A549 treated with dexamethasone at 1 μM for 4 hours (cell line): ENCODE results near the gene UBXN2A. TPM values are rescaled to one million over a fixed set of nuclear protein-coding genes. Genes with fewer than 3 reads are reported as not detected.

Source experiments
- total RNA-seq: library from RNA; stranded (reverse); fragments of 200-300 nt; extraction: Qiagen RNA extraction; gene quantifications from 5 replicates; pipeline ENCODE4 v1.2.3, GENCODE V29; 2022

The UBXN2A gene
- 20.2 to 26.6 TPM (median 24.2 TPM) in 5 replicates for total RNA-seq

DNA sequence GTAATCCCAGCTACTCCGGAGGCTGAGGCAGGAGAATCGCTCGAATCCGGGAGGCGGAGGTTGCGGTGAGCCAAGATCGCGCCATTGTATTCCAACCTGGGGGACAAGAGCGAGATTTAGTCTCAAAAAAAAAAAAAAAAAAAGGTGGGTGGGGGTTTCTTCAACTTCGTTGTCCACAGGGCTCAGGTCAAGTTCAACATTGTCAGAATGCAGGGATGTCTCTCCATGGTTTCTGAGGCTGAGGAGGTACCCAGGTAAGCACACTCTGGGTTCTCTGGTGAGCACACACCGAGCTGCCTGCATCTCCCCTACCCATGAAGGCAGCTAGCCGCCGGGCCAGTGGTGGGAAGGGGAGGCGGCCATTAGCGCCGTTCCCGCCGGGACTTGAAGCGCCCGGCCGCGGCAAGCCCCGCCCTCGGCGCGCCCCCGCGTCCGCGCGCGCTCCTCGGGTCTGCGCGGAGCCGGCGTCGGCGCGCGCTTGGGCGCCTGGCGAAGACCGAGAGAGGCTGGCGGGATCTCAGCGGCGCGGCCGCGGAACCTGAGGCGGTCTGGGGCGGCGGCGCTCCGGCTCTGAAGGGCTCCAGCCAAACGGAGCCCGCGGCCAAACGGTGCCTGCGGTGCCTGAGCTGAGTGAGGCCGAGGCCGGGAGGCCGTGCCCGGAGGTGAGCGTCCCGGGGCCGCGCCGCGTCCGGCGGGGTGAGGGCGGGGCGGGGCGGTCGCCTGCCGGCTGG, at the start of gene UBXN2A:
Gene UBXN2A (plus strand): TSS at position 477 of the 731 bp plus-strand sequence. CDS start 17,852 bp downstream, outside the sequence.

DNA sequence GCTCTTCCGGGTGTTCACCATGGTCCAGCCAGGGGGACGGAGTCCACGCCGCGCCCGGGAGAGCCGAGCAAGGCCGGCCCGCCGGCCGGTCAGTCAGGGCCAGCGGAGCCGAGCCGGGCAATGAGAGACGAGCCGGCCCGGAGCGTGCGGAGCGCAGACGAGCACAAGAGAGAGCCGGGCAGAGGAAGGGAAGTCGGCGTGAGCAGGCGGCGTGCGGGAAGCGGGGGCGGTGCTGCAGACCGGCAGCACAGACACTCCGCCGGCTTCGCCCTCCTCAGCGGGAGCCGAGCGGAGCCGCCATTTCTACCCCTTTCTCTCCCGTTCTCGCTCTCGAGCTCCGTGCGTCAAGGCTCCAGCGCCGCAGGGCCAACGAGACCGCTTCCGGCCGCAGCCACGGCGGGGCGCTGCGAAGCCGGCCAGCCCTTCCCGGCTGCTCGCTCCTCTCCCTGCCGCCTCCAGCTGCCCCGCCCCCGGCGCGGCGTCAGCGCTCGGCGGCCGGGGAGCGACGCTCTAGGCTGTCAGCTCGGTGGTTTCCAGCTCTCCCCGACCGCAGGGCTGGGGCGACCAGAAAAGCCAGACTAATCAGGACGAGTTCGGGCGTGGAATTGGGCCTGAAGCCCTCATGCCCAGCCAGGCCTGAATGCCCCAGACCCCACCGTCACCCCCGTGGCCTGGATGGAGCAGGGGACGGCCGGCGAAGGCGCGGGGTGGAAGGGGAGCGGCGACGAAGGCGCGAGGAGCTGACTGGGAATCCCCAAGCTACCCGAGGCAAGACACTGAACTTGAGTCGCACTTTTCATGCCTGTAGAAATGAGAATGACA, 13.3 kb upstream of the UBXN2A start, which contains the start of gene ATAD2B:
Gene ATAD2B (minus strand): TSS at position 374 of the 822 bp plus-strand sequence. CDS start 353 bp downstream, at position 21.

GRCh38 chr2:24009680-24010476, 69.6 kb downstream of the UBXN2A start, which contains the start of gene MFSD2B:
MFSD2B (plus strand) TSS chr2:24010085; CDS start chr2:24010097, 12 bp downstream.

GRCh38 chr2:24046930-24047702, 106.9 kb downstream of the UBXN2A start, which contains the start of gene WDCP:
WDCP (minus strand) TSS chr2:24047391; CDS start chr2:24039494, 7,897 bp downstream.

DNA sequence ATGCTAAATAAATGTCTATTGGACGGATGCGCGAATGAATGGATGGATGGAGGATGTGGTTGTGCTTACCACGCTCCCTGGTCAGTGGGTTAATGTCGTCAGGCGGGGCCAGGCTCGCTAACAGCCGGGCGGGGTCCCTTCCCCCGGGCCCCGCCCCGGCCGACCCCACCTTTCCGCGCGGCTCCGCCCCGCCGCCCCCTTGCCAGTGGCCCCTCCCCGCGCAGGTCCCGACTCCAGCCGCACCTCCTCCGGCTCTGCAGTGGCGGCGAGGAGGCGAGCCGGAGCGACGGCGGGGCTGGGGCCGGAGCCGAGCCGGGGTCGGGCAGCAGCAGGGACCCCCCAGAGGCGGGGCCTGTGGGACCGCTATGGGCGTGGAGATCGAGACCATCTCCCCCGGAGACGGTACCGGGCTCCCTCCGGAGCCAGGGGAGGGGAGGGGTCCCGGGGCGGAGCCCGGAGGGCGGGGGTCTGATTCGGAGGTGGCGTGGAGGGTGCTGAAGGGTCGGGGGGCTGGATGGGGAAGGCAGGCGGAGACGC, 109.3 kb downstream of the UBXN2A start, which contains the start of gene FKBP1B:
Gene FKBP1B (plus strand): TSS at position 257 of the 537 bp plus-strand sequence. CDS start 109 bp downstream, at position 366.

Other genes with a start within 250 kb of the UBXN2A start
- 6.2 to 8.8 TPM (median 7.7 TPM) in 5 replicates for gene ATAD2B, start 13.3 kb upstream of the UBXN2A start, total RNA-seq
- 0.44 to 0.80 TPM (median 0.68 TPM) in 5 replicates for gene MFSD2B, start 69.6 kb downstream of the UBXN2A start, total RNA-seq
- gene WDCP, start 106.9 kb downstream of the UBXN2A start, total RNA-seq: 12.2 to 15.9 TPM (median 14.1 TPM) in 5 replicates
- 11.6 to 11.9 TPM (median 11.8 TPM) in 5 replicates for gene FKBP1B, start 109.3 kb downstream of the UBXN2A start, total RNA-seq
- 167 to 232 TPM (median 180 TPM) in 5 replicates for gene SF3B6, start 135.9 kb downstream of the UBXN2A start, total RNA-seq
- gene TP53I3, start 144.4 kb downstream of the UBXN2A start, total RNA-seq: 263 to 323 TPM (median 281 TPM) in 5 replicates
- gene PFN4, start 182.9 kb downstream of the UBXN2A start, total RNA-seq: 1.2 to 1.8 TPM (median 1.4 TPM) in 5 replicates
- 1.5 to 2.5 TPM (median 2.4 TPM) in 5 replicates for gene FAM228B, start 183.0 kb downstream of the UBXN2A start, total RNA-seq
- gene FAM228A, start 234.6 kb downstream of the UBXN2A start, total RNA-seq: not detected in 5 replicates